K562 (cell line): Measurements from ENCODE around the gene WTAP. TPM values are rescaled to one million over a fixed set of nuclear protein-coding genes. Genes with fewer than 3 reads are reported as not detected.

Experiments used
- ATAC-seq: fragments of 200-7000 bp; cut with Tn5 transposase; 3 replicates; pipeline ENCODE4 v1.9.1; 2020; ENCODE audit warnings: moderate library complexity
- BruUV-seq: library from RNA; stranded (reverse); fragments of 400-500 nt; replicated peaks from 2 replicates; lab custom pipeline; 2021; lab: Mats Ljungman, UMichigan
- CTCF ChIA-PET: fragments of 300-600 bp; formaldehyde crosslinking; extraction: SDS; loops from one replicate; lab custom pipeline; 2021; ENCODE audit warnings: low intra/inter-chr PET ratio; lab: Yijun Ruan, JAX
- POLR2A ChIA-PET: fragments of 300-600, 350-650 bp; sonication (Branson Sonifier 250); formaldehyde crosslinking; extraction: SDS; loops from one replicate; lab custom pipeline; 2021; ENCODE audit warnings: antibody characterized with exemption, inconsistent platforms; lab: Yijun Ruan, JAX
- DNase-seq, 4 experiments: peaks; one replicate each; pipeline versions ENCODE4 v3.0.0 to v3.0.0-alpha.2; 2011 to 2018; ENCODE audit warnings: low spot score in 3 of 4, mixed read lengths in 3 of 4; ENCODE audit errors: extremely low read depth in 1 of 4
- FAIRE-seq: peaks from 2 replicates; lab custom pipeline; 2011; peaks lifted over from hg19 to GRCh38; lab: Jason Lieb, UNC
- H2AFZ ChIP-seq: 2 replicates; pipeline ENCODE4 v1.6.0; 2011; ENCODE audit warnings: low read depth, low read length, control low read depth, inconsistent platforms
- H3K27ac ChIP-seq: fragments of 200-600 bp; 3 replicates; pipeline ENCODE4 v1.8.0; 2011; ENCODE audit warnings: low read depth, mild to moderate bottlenecking, control low read depth, inconsistent platforms, low read length, moderate library complexity, mixed read lengths; ENCODE audit errors: extremely low read depth
- H3K27me3 ChIP-seq, 2 experiments: fragments of 300-600 bp in 1 of 2; 2 replicates in 1 of 2; 3 replicates in 1 of 2; pipeline versions ENCODE4 v1.6.0 to v1.8.0; 2011; ENCODE audit warnings: inconsistent platforms in 2 of 2, low read length in 2 of 2, mild to moderate bottlenecking in 1 of 2, mixed read lengths in 1 of 2, moderate library complexity in 1 of 2; ENCODE audit not compliant: control insufficient read depth in 2 of 2, insufficient read depth in 2 of 2
- H3K36me3 ChIP-seq: fragments of 300-600 bp; 3 replicates; pipeline ENCODE4 v1.8.0; 2011; ENCODE audit warnings: mild to moderate bottlenecking, low read length, inconsistent platforms; ENCODE audit not compliant: control insufficient read depth, insufficient read depth
- H3K4me1 ChIP-seq, 2 experiments: fragments of 200-600 bp in 1 of 2; replicated peaks in 1 of 2; 2 replicates in 1 of 2; 3 replicates in 1 of 2; pipeline versions ENCODE4 v1.5.1 to v1.8.0; 2011; ENCODE audit warnings: inconsistent platforms in 2 of 2, low read length in 2 of 2, mild to moderate bottlenecking in 1 of 2, mixed read lengths in 1 of 2, moderate library complexity in 1 of 2; ENCODE audit not compliant: control insufficient read depth in 2 of 2, insufficient read depth in 2 of 2
- H3K4me2 ChIP-seq: 2 replicates; pipeline ENCODE4 v1.6.1; 2011; ENCODE audit warnings: low read length, control low read depth, inconsistent platforms, mixed read lengths; ENCODE audit not compliant: insufficient read depth
- H3K4me3 ChIP-seq: fragments of 200-600 bp; sonication (generic), shearing (Covaris generic); 2 replicates; pipeline ENCODE4 v1.5.1; 2016; ENCODE audit warnings: control low read depth, inconsistent platforms
- H3K79me2 ChIP-seq: fragments of 200-600 bp; 3 replicates; pipeline ENCODE4 v1.8.0; 2011; ENCODE audit warnings: low read length, inconsistent platforms; ENCODE audit not compliant: control insufficient read depth, insufficient read depth
- H3K9ac ChIP-seq, 2 experiments: 2 replicates each; pipeline versions ENCODE4 v1.6.0 to v1.6.1; 2011; ENCODE audit warnings: low read depth in 2 of 2, low read length in 2 of 2, control low read depth in 1 of 2, inconsistent platforms in 1 of 2, mild to moderate bottlenecking in 1 of 2, mixed read lengths in 1 of 2; ENCODE audit not compliant: insufficient read depth in 1 of 2
- H3K9me1 ChIP-seq: one replicate; pipeline ENCODE4 v1.6.0; 2011; ENCODE audit warnings: inconsistent platforms, mild to moderate bottlenecking, low read length, moderate library complexity; ENCODE audit not compliant: control insufficient read depth, insufficient read depth
- H3K9me3 ChIP-seq: replicated peaks from 2 replicates; pipeline ENCODE4 v1.5.1; 2011; ENCODE audit warnings: low read depth, low read length, inconsistent platforms; ENCODE audit not compliant: control insufficient read depth, insufficient read depth
- H4K20me1 ChIP-seq: replicated peaks from 2 replicates; pipeline ENCODE4 v1.6.1; 2011; ENCODE audit warnings: low read length, inconsistent platforms, mixed read lengths; ENCODE audit not compliant: control insufficient read depth, insufficient read depth
- BCL6 ChIP-seq: fragments of 250-450 bp; sonication (Bioruptor Pico); IDR thresholded peaks from 2 replicates; pipeline ENCODE4 v1.4.0; 2020
- FOXJ3 ChIP-seq: sonication (generic); formaldehyde crosslinking; IDR thresholded peaks from 2 replicates; pipeline ENCODE4 v1.4.0; 2020; ENCODE audit warnings: mild to moderate bottlenecking, missing genetic modification reagents
- FOXK2 ChIP-seq, 2 experiments: fragments of 450-650 bp; IDR thresholded peaks in 1 of 2; conservative IDR thresholded peaks in 1 of 2; 2 replicates each; pipeline ENCODE4 v1.6.1; 2016; ENCODE audit warnings: low read depth in 2 of 2, mild to moderate bottlenecking in 1 of 2
- HDAC1 ChIP-seq, 2 experiments: fragments of 450-650 bp; IDR thresholded peaks; 2 replicates each; pipeline ENCODE4 v1.6.1; 2016 to 2017; ENCODE audit warnings: inconsistent platforms in 1 of 2, mild to moderate bottlenecking in 1 of 2, moderate library complexity in 1 of 2
- HNRNPLL ChIP-seq: fragments of 200-400 bp; formaldehyde crosslinking; IDR thresholded peaks from 2 replicates; pipeline ENCODE4 v1.6.1; 2017; ENCODE audit warnings: low read length, low read depth, mild to moderate bottlenecking; ENCODE audit not compliant: poor library complexity, severe bottlenecking
- IRF2 ChIP-seq: sonication (generic); formaldehyde crosslinking; IDR thresholded peaks from 2 replicates; pipeline ENCODE4 v1.8.1; 2022; ENCODE audit warnings: mild to moderate bottlenecking, missing genetic modification reagents
- JUNB ChIP-seq: fragments of 450-650 bp; formaldehyde crosslinking; conservative IDR thresholded peaks from 2 replicates; pipeline ENCODE4 v1.4.0; 2020; ENCODE audit warnings: mild to moderate bottlenecking
- MCM7 ChIP-seq, 2 experiments: fragments of 450-650 bp; IDR thresholded peaks; 2 replicates each; pipeline ENCODE4 v1.6.1; 2016 to 2018
- NEUROD1 ChIP-seq: fragments of 150-350 bp; IDR thresholded peaks from 2 replicates; pipeline ENCODE4 v1.6.1; 2014; ENCODE audit warnings: borderline replicate concordance, low read length, low read depth; ENCODE audit not compliant: partially characterized antibody
- PURB ChIP-seq: sonication (generic); formaldehyde crosslinking; IDR thresholded peaks from 2 replicates; pipeline ENCODE4 v1.9.0; 2021; ENCODE audit warnings: low read depth, mild to moderate bottlenecking, missing genetic modification reagents
- SIN3A ChIP-seq, 2 experiments: fragments of 150-350 bp in 1 of 2; IDR thresholded peaks; 2 replicates each; pipeline ENCODE4 v1.6.1; 2011 to 2016; ENCODE audit warnings: borderline replicate concordance in 2 of 2, low read depth in 2 of 2, low read length in 2 of 2, mild to moderate bottlenecking in 2 of 2, moderate library complexity in 2 of 2; ENCODE audit not compliant: control insufficient read depth in 1 of 2
- TCF3 ChIP-seq: sonication (generic); formaldehyde crosslinking; IDR thresholded peaks from 2 replicates; pipeline ENCODE4 v1.4.0; 2020; ENCODE audit warnings: mild to moderate bottlenecking, missing genetic modification reagents
- ZNF75A ChIP-seq: fragments of 450-650 bp; formaldehyde crosslinking; IDR thresholded peaks from 2 replicates; pipeline ENCODE4 v1.4.0; 2020; ENCODE audit warnings: mild to moderate bottlenecking
- ZNF77 ChIP-seq: fragments of 250-450 bp; sonication (Bioruptor Pico); IDR thresholded peaks from 2 replicates; pipeline ENCODE4 v1.5.0; 2020
- WGBS: fragments of 100-300 bp; shearing (Covaris generic); methylation state at CpG from one replicate; pipeline ENCODE4 v1.1.6; 2016; ENCODE audit warnings: low coverage, mixed read lengths; ENCODE audit not compliant: insufficient coverage; ENCODE audit errors: missing lambda C conversion rate; 5-methylcytosine and 5-hydroxymethylcytosine counted together
- in situ Hi-C: fragments of 300-500 bp; cut with MboI; formaldehyde crosslinking; loops from 4 replicates; pipeline ENCODE4 v1.15.0; 2018; ENCODE audit warnings: inconsistent platforms, mixed read lengths
- intact Hi-C: fragments of 100-400 bp; cut with micrococcal nuclease; formaldehyde crosslinking; loops from 2 replicates; pipeline ENCODE4 v1.14.2; 2022
- polyA plus RNA-seq, 8 experiments: library from polyadenylated mRNA; depleted of rRNA in 4 of 8; stranded (reverse) in 5 of 8; unstranded in 3 of 8; fragments of >200 nt; fragmentation: Nextera tagmentation in 2 of 8; fragmentation: Illumina TruSeq in 1 of 8; extraction: Ambion mirVana in 2 of 8; extraction: Trizol in 1 of 8; gene quantifications; 2 replicates each; pipeline versions ENCODE4 v1.2.1 to v1.2.3, GENCODE V29; 2011 to 2014; ENCODE audit warnings: inconsistent platforms in 1 of 8, missing spikeins in 1 of 8
- total RNA-seq, 7 experiments: library from RNA; depleted of rRNA in 6 of 7; stranded (reverse); fragments of >200 nt in 6 of 7; fragmentation: Illumina TruSeq in 2 of 7; extraction: Trizol in 2 of 7; gene quantifications; 2 replicates each; pipeline versions ENCODE4 v1.2.1 to v1.2.3, GENCODE V29; 2011 to 2021; ENCODE audit warnings: low replicate concordance in 1 of 7
- TF ChIP-seq, protein P1 (sequence below): fragments of 200-800 bp; sonication (Bioruptor generic); IDR thresholded peaks from 2 replicates; pipeline ENCODE4 v1.6.1; 2016; ENCODE audit warnings: missing genetic modification characterization, missing compliant biosample characterization
- TF ChIP-seq, protein P2 (sequence below): fragments of 450-650 bp; formaldehyde crosslinking; IDR thresholded peaks from 2 replicates; pipeline ENCODE4 v1.4.0; 2020; ENCODE audit warnings: mild to moderate bottlenecking, mixed read lengths

WTAP gene
- total and polyA plus RNA-seq, 9 of the 15 experiments (the other 6 are each of a cell fraction or from before 2014, with no cell fraction given) = 52.4 to 156 (median 110) TPM

DNA sequence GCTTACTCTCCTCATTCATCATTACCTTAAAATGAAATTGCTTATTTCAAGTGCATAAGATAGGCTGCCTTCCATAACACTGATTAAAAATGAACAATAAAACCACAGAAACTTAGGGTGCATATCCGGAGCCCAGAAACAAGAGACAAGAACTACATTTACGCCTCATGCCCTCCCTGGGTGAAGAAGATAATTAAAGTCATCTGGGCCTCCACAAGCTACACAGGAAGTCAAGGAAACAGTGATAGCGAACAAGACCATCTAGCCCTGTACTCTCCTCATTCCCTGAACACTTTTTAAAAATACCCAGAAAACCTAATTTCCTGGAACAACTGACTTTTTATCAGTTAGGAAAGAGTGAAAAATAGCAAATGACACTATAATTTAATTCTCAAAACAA, 40.6 kb upstream of the WTAP start:
- DNase-seq (no peak), ATAC-seq (no peak), FAIRE-seq (no peak)
- WGBS = 69% methylated on average over 3 of the region's 3 CpGs
- intact Hi-C loops = no loop called here
- H3K9ac ChIP-seq = no peak overlapping the region
- no TSS peak for BruUV-seq
- ChIA-PET CTCF (no interaction called here), POLR2A (no interaction called here)
- H2AFZ ChIP-seq = no peak overlapping the region
- H4K20me1 ChIP-seq = peaks cover under 1% of the 10 kb centered on the region; the same call in 1 of the 2 replicates
- H3K9me1 ChIP-seq = no peaks in the 10 kb centered on the region
- H3K79me2 ChIP-seq = peaks cover 53% of the 10 kb centered on the region
- no peaks in the 10 kb centered on the region for H3K9me3 ChIP-seq
- in situ Hi-C loops = no loop called here
- no peak overlapping the region for H3K4me3 ChIP-seq
- H3K27me3 ChIP-seq = no peaks in the 10 kb centered on the region
- H3K4me1 ChIP-seq = peaks cover under 1 to 7% of the 10 kb centered on the region in 2 experiments; a peak in 2 of 5 replicates
- peaks cover 94% of the 10 kb centered on the region for H3K36me3 ChIP-seq
- H3K27ac ChIP-seq = no peak overlapping the region
- no peak overlapping the region for H3K4me2 ChIP-seq
- TF ChIP-seq ZNF77 (CRISPR knock-in tag) (no peak), ZNF75A (CRISPR knock-in tag) (no peak), PURB (CRISPR knock-in tag) (no peak), JUNB (no peak), FOXK2 (conservative IDR thresholded peaks at IDR 0.05 in 1 of 2, IDR thresholded peaks at IDR 0.05 in 1 of 2; ENCODE audit: low read depth in 2 of 2) (no peak), HNRNPLL (no peak), TCF3 (CRISPR knock-in tag) (no peak), IRF2 (CRISPR knock-in tag) (no peak), HDAC1 (IDR thresholded peaks at IDR 0.05) (no peak), FOXJ3 (CRISPR knock-in tag) (no peak), BCL6 (CRISPR knock-in tag) (no peak), NEUROD1 (no peak), SIN3A (IDR thresholded peaks at IDR 0.05; ENCODE audit: borderline replicate concordance in 2 of 2, control insufficient read depth in 1 of 2, low read depth in 2 of 2, low read length in 2 of 2) (no peak), MCM7 (IDR thresholded peaks at IDR 0.05) (no peak)
- TF ChIP-seq, protein P1, sequence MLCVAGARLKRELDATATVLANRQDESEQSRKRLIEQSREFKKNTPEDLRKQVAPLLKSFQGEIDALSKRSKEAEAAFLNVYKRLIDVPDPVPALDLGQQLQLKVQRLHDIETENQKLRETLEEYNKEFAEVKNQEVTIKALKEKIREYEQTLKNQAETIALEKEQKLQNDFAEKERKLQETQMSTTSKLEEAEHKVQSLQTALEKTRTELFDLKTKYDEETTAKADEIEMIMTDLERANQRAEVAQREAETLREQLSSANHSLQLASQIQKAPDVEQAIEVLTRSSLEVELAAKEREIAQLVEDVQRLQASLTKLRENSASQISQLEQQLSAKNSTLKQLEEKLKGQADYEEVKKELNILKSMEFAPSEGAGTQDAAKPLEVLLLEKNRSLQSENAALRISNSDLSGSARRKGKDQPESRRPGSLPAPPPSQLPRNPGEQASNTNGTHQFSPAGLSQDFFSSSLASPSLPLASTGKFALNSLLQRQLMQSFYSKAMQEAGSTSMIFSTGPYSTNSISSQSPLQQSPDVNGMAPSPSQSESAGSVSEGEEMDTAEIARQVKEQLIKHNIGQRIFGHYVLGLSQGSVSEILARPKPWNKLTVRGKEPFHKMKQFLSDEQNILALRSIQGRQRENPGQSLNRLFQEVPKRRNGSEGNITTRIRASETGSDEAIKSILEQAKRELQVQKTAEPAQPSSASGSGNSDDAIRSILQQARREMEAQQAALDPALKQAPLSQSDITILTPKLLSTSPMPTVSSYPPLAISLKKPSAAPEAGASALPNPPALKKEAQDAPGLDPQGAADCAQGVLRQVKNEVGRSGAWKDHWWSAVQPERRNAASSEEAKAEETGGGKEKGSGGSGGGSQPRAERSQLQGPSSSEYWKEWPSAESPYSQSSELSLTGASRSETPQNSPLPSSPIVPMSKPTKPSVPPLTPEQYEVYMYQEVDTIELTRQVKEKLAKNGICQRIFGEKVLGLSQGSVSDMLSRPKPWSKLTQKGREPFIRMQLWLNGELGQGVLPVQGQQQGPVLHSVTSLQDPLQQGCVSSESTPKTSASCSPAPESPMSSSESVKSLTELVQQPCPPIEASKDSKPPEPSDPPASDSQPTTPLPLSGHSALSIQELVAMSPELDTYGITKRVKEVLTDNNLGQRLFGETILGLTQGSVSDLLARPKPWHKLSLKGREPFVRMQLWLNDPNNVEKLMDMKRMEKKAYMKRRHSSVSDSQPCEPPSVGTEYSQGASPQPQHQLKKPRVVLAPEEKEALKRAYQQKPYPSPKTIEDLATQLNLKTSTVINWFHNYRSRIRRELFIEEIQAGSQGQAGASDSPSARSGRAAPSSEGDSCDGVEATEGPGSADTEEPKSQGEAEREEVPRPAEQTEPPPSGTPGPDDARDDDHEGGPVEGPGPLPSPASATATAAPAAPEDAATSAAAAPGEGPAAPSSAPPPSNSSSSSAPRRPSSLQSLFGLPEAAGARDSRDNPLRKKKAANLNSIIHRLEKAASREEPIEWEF (CRISPR knock-in tag) = no peak
- TF ChIP-seq, protein P2, sequence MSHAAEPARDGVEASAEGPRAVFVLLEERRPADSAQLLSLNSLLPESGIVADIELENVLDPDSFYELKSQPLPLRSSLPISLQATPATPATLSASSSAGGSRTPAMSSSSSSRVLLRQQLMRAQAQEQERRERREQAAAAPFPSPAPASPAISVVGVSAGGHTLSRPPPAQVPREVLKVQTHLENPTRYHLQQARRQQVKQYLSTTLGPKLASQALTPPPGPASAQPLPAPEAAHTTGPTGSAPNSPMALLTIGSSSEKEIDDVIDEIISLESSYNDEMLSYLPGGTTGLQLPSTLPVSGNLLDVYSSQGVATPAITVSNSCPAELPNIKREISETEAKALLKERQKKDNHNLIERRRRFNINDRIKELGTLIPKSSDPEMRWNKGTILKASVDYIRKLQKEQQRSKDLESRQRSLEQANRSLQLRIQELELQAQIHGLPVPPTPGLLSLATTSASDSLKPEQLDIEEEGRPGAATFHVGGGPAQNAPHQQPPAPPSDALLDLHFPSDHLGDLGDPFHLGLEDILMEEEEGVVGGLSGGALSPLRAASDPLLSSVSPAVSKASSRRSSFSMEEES = no peak
